ENCODE data around the gene NEDD4.
"Not testable (repeated sequence)": the region's sequence is repeated elsewhere in the genome, so short reads cannot be mapped to it uniquely, and the experiment has no call there.

Gene NEDD4

GRCh38 chr15:55954862-55955605, 38.4 kb downstream of the NEDD4 start:
- no peak for DNase-seq (ENCODE audit: low read depth)

DNA sequence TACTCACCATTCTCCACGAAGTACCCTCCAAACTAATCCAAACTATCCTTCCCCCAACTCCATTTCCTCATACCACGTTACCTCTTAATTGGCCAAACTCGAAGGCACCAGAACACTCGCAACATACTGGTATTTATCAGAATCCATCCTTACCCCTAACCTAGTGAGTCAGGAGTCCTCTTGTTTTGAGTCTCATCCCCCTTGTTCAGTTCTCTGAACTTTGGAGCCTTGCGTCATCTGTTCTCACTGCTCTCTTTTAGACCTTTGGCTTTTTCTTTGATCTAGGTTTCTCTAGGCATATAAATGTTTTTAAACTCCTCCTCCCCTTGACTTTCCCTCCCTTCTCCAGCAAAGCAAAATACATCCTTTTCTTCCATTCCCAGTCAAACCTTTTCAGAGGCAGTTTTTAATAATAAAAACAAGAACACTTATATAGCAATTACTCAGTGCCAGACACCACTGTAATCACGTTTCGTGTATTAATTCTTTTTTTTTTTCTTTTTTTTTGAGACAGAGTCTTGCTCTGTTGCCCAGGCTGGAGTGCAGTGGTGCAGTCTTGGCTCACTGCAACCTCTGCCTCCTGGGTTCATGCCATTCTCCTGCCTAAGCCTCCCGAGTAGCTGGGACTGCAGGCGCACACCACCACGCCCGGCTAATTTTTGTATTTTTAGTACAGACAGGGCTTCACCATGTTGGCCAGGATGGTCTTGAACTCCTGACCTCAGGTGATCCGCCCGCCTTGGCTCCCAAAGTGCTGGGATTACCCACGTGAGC, 40.7 kb downstream of the NEDD4 start:
- not testable (repeated sequence) for DNase-seq (ENCODE audit: low read depth)

DNA sequence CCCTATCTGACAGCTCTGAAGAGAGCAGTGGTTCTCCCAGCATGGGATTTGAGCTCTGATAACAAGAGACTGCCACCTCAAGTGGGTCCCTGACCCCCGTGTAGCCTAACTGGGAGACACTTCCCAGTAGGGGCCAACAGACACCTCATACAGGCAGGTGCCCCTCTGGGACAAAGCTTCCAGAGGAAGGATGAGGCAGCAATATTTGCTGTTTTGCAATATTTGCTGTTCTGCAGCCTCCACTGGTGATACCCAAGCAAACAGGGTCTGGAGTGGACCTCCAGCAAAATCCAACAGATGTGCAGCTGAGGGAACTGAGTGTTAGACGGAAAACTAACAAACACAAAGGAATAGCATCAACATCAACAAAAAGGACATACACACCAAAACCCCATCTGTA, 48.8 kb downstream of the NEDD4 start:
- not testable (repeated sequence) for DNase-seq (ENCODE audit: low read depth)

DNA sequence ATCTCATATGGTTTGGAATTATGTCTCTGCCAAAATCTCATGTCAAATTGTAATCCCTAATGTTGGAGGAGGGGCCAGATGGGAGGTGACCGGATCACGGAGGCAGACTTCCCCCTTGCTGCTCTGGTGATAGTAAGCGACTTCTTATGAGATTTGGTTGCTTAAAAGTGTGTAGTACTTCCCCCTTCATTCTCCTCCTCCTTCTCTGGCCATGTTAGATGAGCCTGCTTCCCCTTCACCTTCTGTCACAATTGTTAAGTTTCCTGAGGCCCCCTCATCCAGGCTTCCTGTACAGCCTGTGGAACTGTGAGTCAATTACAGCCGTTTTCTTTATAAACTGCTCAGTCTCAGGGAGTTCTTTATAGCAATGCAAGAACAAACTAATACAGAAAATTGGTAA, 51.1 kb downstream of the NEDD4 start:
- no peak for DNase-seq (ENCODE audit: low read depth)

DNA sequence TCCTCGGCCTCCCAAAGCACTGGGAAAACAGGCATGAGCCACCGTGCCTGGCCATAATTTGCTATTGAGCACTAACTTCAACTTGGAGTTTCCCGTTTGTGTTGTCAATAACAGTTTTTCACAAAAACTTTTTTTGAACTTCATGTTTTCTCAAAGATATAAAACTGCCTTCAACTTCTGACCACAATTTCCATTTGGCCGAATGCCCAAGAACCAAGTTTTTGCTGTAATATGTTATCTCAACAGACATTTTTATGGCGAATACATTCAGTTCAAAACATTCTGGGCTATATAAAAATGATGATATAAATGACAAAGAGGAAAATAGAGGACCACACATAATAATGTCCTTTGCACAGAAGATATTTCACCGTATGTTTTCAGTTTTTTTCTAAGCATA, 56.4 kb downstream of the NEDD4 start:
- DNase-seq (ENCODE audit: low read depth) = no peak

DNA sequence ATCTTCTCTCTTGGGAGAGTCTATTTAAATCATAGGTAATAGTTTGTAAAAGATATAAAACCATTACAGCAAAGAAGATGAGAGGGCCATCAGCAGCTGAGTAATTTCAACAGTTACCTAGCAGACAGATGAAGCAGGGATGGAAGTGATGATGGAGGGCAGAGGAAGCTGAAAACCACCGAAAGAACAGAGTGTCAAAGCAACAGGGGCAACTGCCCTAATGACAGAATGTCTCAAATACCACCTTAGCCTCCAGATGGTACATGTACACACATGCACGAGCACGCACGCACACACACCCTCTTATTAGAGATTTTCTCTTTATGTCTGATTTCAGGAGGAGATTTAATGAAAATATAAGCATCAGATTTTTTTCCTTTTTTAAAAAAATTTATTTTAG, 64.5 kb downstream of the NEDD4 start:
- no peak for DNase-seq (ENCODE audit: low read depth)

- no peak for DNase-seq (ENCODE audit: low read depth)
These were observed 71.7 kb downstream of the NEDD4 start for GRCh38 chr15:55921744-55922143.

DNA sequence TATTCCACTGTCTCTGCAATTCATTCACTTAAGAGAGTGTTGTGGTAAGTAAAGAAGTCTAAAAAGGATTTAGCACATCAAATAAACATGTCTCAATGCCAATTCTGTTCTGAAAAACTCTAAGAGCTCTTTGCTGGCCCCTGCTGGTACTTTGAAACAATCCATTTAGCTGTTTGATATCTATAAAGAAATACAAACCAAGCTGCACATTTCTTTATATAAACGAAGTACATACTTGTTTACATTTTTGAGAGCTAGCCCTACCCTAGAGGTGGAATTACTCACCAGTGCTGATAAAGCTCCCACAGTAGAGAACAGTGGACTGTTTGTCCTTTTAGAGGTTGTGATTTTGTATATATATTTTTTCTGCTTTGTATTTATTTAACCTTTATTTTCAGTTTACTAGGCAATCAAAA, 75.5 kb downstream of the NEDD4 start:
- DNase-seq (ENCODE audit: low read depth) = no peak

GRCh38 chr15:55916666-55917409, 76.6 kb downstream of the NEDD4 start:
- no peak for DNase-seq (ENCODE audit: low read depth)

DNA sequence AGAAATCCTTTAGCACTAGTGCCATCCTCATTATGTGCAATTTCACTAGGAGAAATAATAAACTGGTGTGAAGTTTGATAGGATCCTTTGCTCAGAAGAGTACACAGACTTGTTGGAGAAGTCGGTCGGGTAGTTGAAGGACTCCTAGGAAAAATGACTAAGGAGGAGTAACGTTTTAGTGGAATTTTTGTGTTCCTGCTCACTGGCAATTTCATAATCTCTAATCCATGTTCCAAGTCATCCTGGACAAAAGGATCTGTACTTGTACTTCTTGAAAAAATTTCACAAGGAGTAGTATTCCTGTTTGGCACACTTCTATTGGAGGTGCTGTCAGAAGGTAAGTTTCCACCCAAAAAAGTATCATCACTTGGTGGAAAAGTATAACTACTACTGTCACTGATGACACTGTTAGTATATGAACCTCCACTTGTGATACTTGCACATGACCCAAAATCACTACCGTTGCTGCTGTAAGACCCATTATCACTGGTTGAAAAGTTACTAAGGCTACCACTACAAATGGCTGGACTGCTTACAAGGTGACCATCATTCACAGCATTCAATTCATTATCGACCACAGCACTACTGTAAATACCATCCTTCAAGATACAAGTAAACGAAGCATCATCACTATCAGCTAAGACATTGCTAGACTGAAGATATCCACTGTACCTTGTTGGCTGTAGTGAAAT, 77.4 kb downstream of the NEDD4 start:
- DNase-seq (ENCODE audit: low read depth) = no peak

GRCh38 chr15:55915221-55915620, 78.2 kb downstream of the NEDD4 start:
- no peak for DNase-seq (ENCODE audit: low read depth)

DNA sequence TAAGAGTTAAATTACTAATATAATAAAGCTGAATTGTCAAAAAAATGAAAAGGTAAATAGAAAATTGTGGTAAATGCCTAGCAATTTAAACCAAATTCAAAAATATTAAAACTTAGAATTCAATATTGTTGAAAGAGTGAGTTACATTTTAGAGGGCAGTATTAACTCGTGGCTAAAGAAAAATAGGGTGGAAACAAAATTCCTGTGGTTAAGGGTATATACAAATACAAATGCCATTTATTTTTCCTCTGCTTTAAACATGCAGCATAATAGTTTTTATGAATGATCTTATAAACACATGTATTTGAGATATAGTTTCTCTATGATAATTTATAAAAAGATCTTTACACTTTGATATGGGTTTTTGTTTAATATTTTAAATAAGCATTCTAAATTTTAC, 79.0 kb downstream of the NEDD4 start:
- DNase-seq (ENCODE audit: low read depth) = no peak

DNA sequence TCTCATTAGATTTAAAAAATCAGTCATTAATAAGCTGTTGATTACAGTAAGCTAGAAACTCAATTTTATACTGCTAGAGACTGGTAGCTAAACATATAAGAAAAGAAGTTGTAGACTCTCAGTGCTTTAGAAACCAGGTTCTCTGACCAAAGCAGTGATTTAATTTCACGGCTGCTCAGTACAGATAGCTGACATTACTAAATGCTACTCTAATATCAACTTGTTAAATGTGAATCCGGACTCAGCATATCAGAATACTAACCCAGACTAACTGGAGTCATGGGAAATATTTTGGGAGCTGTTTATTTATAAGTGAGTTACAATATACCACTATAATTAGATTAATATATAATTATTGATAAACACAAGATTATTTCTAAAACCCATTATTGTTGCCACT, 80.4 kb downstream of the NEDD4 start:
- DNase-seq (ENCODE audit: low read depth) = no peak

DNA sequence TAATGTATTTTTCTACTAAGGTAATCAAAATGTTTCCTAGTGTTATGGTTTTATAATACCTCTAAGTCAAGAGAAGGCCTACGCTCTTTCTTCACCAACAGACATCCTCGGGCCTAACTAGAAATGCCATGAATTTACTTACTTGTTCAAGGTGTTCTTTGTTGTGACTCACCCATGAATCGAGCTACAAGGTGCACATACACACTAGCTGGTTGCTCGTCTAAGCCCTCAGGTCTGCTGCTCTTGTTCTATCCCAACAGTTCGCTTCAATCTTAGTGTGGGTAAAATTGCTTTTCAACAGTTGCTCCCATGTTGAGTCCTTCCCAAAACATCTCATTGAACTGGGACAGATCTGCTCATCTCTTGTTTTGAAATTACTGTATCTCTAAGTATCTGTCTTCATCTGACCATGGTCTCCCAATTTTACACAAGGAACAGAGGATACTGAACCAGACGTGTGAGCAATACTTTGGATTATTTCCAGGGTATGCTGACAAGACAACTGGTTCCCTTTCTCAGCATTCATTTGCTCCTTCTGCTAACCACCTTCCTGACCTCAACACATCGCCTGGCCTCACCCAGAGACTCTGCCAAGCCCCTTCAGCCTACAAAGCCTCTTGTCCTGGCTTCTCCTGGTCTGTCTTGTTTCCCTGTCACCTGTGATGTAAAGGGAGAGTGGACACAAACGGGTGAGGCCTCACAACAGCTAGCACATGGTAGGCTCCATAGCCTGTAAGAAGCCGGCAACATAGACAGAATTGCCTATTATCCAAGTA, 84.2 kb downstream of the NEDD4 start:
- no peak for DNase-seq (ENCODE audit: low read depth)

- no peak for DNase-seq (ENCODE audit: low read depth)
These were observed 85.6 kb downstream of the NEDD4 start for GRCh38 chr15:55907797-55908196.

DNA sequence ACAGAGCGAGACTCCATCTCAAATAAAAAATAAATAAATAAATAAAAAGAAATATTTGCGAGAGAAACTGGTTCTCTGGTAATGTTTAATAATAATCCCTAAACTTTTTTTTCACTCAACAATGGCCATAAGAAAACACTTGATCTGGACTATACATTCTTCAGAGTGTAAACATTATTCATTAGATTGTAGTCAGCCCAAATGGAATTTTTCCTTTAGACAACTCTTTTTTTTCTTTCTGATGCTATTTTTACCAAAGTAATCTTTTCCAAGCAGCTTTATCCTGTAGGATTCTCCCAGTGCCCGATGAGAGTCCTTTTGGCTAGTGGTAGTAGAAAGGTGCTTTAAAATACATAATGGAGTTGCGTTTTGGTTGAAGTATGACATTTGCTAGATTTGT, 90.4 kb downstream of the NEDD4 start:
- DNase-seq (ENCODE audit: low read depth) = no peak

- DNase-seq (ENCODE audit: low read depth) = no peak
These were observed 93.4 kb downstream of the NEDD4 start for GRCh38 chr15:55900019-55900418.

GRCh38 chr15:55899537-55899936, 93.9 kb downstream of the NEDD4 start:
- no peak for DNase-seq (ENCODE audit: low read depth)

- DNase-seq (ENCODE audit: low read depth) = no peak
These were observed 95.7 kb downstream of the NEDD4 start for GRCh38 chr15:55897560-55898336.

DNA sequence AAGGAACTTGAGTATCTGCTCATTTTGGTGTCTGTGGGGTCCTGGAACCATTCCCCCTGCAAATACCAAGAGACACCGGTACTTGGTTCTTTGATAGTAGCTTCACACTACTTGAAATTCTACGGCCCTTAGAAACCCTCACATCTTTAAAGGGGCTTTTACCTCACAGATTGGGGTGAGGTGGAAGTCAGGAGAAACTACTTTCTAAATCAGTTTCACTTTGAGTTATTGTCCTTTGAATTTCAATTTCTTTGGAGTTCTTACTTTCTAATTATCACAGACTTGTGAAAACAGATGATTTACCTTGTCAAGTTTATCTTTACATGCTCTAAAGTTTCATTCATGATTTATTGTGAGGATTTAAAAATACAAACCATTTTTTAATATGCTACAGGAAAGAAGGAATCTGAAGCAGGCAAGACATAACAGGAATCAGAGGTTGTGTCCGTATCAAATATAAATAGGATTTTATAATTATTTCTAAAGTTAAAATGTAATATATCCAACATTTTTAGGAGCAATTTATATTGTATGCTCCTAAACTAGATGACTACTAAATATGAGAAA, 98.9 kb downstream of the NEDD4 start:
- DNase-seq (ENCODE audit: low read depth) = no peak

Data from activated T-cell treated with anti-CD3 and anti-CD28 coated beads for 24 hours (primary cell).